SK-N-MC (cell line): ENCODE measurements around the gene PLEKHA6.
A peak's percentile ranks its signal among the peaks of the same experiment; 100 is the strongest.

Experiments used
- DNase-seq: peaks from one replicate; pipeline ENCODE4 v3.0.0-alpha.2; 2011; ENCODE audit warnings: low read depth, low spot score
- H3K27ac ChIP-seq: fragments of 200-600 bp; sonication (generic); 2 replicates; pipeline ENCODE4 v1.5.1; 2016; ENCODE audit warnings: mixed run types
- H3K36me3 ChIP-seq: fragments of 200-600 bp; sonication (generic); 2 replicates; pipeline ENCODE4 v1.6.1; 2017; ENCODE audit warnings: antibody characterized with exemption, low read length, mixed read lengths; ENCODE audit not compliant: insufficient read depth
- H3K4me3 ChIP-seq: fragments of 200-600 bp; sonication (generic); 2 replicates; pipeline ENCODE4 v1.5.1; 2016
- H3K9ac ChIP-seq: fragments of 200-600 bp; sonication (generic); 2 replicates; pipeline ENCODE4 v1.8.0; 2017; ENCODE audit warnings: mixed run types, mixed read lengths; ENCODE audit not compliant: insufficient read length
- H3K9me3 ChIP-seq: fragments of 200-600 bp; sonication (generic); 2 replicates; pipeline ENCODE4 v1.6.1; 2017; ENCODE audit warnings: low read depth, mild to moderate bottlenecking, antibody characterized with exemption, low read length, moderate library complexity, mixed read lengths
- EZH2 ChIP-seq: fragments of 200-600 bp; sonication (generic); IDR thresholded peaks from one replicate; pipeline ENCODE4 v1.6.1; 2017; ENCODE audit warnings: antibody characterized with exemption
- FOXP2 ChIP-seq: optimal IDR thresholded peaks from 2 replicates; pipeline ENCODE3; 2011; ENCODE audit warnings: mild to moderate bottlenecking, moderate library complexity; ENCODE audit not compliant: insufficient read depth; ENCODE audit errors: extremely low read length, control extremely low read depth
- POLR2AphosphoS5 ChIP-seq: IDR thresholded peaks from 2 replicates; pipeline ENCODE4 v1.6.1; 2012; ENCODE audit warnings: mild to moderate bottlenecking, low read depth, low read length, borderline replicate concordance

Gene PLEKHA6

GRCh38 chr1:204373911-204374310 is 14.2 kb upstream of the PLEKHA6 start:
- Histone ChIP-seq H3K9me3 (no peaks in the 10 kb centered on the region), H3K9ac (no peak overlapping the region), H3K27ac (no peak overlapping the region), H3K36me3 (no peaks in the 10 kb centered on the region), H3K4me3 (no peak overlapping the region)
- no peak for DNase-seq
- TF ChIP-seq POLR2AphosphoS5 (no peak), EZH2 (no peak), FOXP2 (no peak)

- no peak for DNase-seq
- Histone ChIP-seq H3K9ac (no peak overlapping the region), H3K9me3 (no peaks in the 10 kb centered on the region), H3K27ac (no peak overlapping the region), H3K4me3 (no peak overlapping the region), H3K36me3 (no peaks in the 10 kb centered on the region)
- TF ChIP-seq FOXP2 (no peak), POLR2AphosphoS5 (no peak), EZH2 (no peak)
These were observed 10.4 kb upstream of the PLEKHA6 start for GRCh38 chr1:204370176-204370575.

GRCh38 chr1:204368996-204369726 is 9.4 kb upstream of the PLEKHA6 start:
- H3K27ac ChIP-seq, result no peak overlapping the region
- H3K9me3 ChIP-seq, result no peaks in the 10 kb centered on the region
- TF ChIP-seq FOXP2 (no peak), EZH2 (no peak), POLR2AphosphoS5 (no peak)
- H3K36me3 ChIP-seq, result no peaks in the 10 kb centered on the region
- DNase-seq, result no peak
- no peak overlapping the region for H3K4me3 ChIP-seq
- H3K9ac ChIP-seq, result no peak overlapping the region

GRCh38 chr1:204367956-204368355 is 8.2 kb upstream of the PLEKHA6 start:
- no peak for DNase-seq
- Histone ChIP-seq H3K9ac (no peak overlapping the region), H3K9me3 (no peaks in the 10 kb centered on the region), H3K27ac (no peak overlapping the region), H3K4me3 (no peak overlapping the region), H3K36me3 (no peaks in the 10 kb centered on the region)
- TF ChIP-seq FOXP2 (no peak), POLR2AphosphoS5 (no peak), EZH2 (no peak)

GRCh38 chr1:204367193-204367858 is 7.6 kb upstream of the PLEKHA6 start:
- Histone ChIP-seq H3K4me3 (no peak overlapping the region), H3K27ac (no peak overlapping the region), H3K36me3 (no peaks in the 10 kb centered on the region), H3K9me3 (no peaks in the 10 kb centered on the region), H3K9ac (no peak overlapping the region)
- TF ChIP-seq POLR2AphosphoS5, result no peak
- TF ChIP-seq EZH2, result no peak
- TF ChIP-seq FOXP2, result no peak
- DNase-seq, result no peak

GRCh38 chr1:204366759-204367158 is 7.0 kb upstream of the PLEKHA6 start:
- Histone ChIP-seq H3K4me3 (no peak overlapping the region), H3K9me3 (no peaks in the 10 kb centered on the region), H3K27ac (no peak overlapping the region), H3K9ac (no peak overlapping the region), H3K36me3 (no peaks in the 10 kb centered on the region)
- DNase-seq, result no peak
- no peak for TF ChIP-seq POLR2AphosphoS5
- no peak for TF ChIP-seq FOXP2
- no peak for TF ChIP-seq EZH2

- peak; percentile 28 for DNase-seq
- H3K4me3 ChIP-seq, result peak overlapping the region; percentile 82
These were observed 3.8 kb upstream of the PLEKHA6 start for GRCh38 chr1:204363335-204364114.

GRCh38 chr1:204362984-204363334 is 3.2 kb upstream of the PLEKHA6 start:
- H3K9me3 ChIP-seq, result no peaks in the 10 kb centered on the region
- no peak for TF ChIP-seq POLR2AphosphoS5
- TF ChIP-seq EZH2, result no peak
- TF ChIP-seq FOXP2, result no peak
- H3K4me3 ChIP-seq, result peak overlapping the region; percentile 82
- H3K27ac ChIP-seq, result no peak overlapping the region
- H3K36me3 ChIP-seq, result no peaks in the 10 kb centered on the region
- H3K9ac ChIP-seq, result peak overlapping the region; percentile 60
- no peak for DNase-seq

More at GRCh38 chr1:204363335-204364114, 3.8 kb upstream of the PLEKHA6 start:
- TF ChIP-seq POLR2AphosphoS5, result no peak
- TF ChIP-seq EZH2, result no peak
- no peak for TF ChIP-seq FOXP2
- Histone ChIP-seq H3K9me3 (no peaks in the 10 kb centered on the region), H3K36me3 (no peaks in the 10 kb centered on the region), H3K9ac (peak overlapping the region; percentile 60), H3K27ac (no peak overlapping the region)
